ENCODE results near the gene IMPG2.

IMPG2 gene

DNA sequence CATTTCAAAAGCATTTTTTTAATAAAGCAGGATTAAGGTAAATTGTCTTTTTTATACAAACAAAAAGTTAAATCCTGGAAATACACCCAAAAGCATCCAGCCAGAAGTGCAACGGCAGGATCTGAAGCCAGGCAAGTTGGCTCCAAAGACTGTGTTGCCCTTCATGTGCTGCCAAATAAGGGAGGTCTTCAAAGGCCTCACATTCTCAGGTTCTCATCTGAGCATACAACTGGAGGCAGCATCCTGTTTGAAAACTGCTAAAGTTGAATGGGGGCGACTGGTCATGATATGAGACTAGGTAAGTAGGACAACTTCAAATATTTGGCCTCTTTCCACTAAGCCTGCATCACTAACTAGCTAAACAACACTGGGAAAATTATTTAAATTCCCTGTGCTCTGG is 52.2 kb downstream of the IMPG2 start:
- Histone ChIP-seq H3K4me3 (ENCODE audit: low read depth, low read length) (no peak overlapping the region), H3K36me3 (ENCODE audit: control insufficient read depth in 2 of 2, insufficient read depth in 1 of 2, low read length in 2 of 2) (no peaks in the 10 kb centered on the region), H3K27ac (ENCODE audit: extremely low read depth, low read depth, low read length) (no peak overlapping the region), H3K4me1 (ENCODE audit: control insufficient read depth, insufficient read depth, low read length) (no peaks in the 10 kb centered on the region), H3K9me3 (ENCODE audit: control insufficient read depth, insufficient read depth, low read depth, low read length) (no peaks in the 10 kb centered on the region)
- CTCF ChIA-PET = no interaction called here
- POLR2A ChIA-PET = no interaction called here
- TF ChIP-seq KLF9 (tag by site-specific recombination; IDR thresholded peaks at IDR 0.05; ENCODE audit: low read depth) = no peak
- no peak for TF ChIP-seq ZNF626 (tag by site-specific recombination; IDR thresholded peaks at IDR 0.05)
- TF ChIP-seq, protein P1, sequence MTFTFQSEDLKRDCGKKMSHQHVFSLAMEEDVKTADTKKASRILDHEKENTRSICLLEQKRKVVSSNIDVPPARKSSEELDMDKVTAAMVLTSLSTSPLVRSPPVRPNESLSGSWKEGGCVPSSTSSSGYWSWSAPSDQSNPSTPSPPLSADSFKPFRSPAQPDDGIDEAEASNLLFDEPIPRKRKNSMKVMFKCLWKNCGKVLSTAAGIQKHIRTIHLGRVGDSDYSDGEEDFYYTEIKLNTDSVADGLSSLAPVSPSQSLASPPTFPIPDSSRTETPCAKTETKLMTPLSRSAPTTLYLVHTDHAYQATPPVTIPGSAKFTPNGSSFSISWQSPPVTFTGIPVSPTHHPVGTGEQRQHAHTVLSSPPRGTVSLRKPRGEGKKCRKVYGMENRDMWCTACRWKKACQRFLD (tag by site-specific recombination; IDR thresholded peaks at IDR 0.05) = no peak
- TF ChIP-seq ZNF623 (tag by site-specific recombination; IDR thresholded peaks at IDR 0.05) = no peak
- no peak for TF ChIP-seq ZNF510 (tag by site-specific recombination; IDR thresholded peaks at IDR 0.05; ENCODE audit: insufficient replicate concordance)
- TF ChIP-seq ZNF274 (IDR thresholded peaks at IDR 0.05; ENCODE audit: low read length) = no peak
- no peak for TF ChIP-seq ZNF274 (tag by site-specific recombination; IDR thresholded peaks at IDR 0.05; ENCODE audit: borderline replicate concordance)
- TF ChIP-seq ZNF501 (tag by site-specific recombination; IDR thresholded peaks at IDR 0.05) = no peak
- TF ChIP-seq ZNF621 (tag by site-specific recombination; IDR thresholded peaks at IDR 0.05) = no peak
- TF ChIP-seq ZNF530 (tag by site-specific recombination; IDR thresholded peaks at IDR 0.05; ENCODE audit: low read depth) = no peak
- no peak for TF ChIP-seq ZNF292 (tag by site-specific recombination; IDR thresholded peaks at IDR 0.05; ENCODE audit: borderline replicate concordance, low read depth)
- TF ChIP-seq, protein P2, sequence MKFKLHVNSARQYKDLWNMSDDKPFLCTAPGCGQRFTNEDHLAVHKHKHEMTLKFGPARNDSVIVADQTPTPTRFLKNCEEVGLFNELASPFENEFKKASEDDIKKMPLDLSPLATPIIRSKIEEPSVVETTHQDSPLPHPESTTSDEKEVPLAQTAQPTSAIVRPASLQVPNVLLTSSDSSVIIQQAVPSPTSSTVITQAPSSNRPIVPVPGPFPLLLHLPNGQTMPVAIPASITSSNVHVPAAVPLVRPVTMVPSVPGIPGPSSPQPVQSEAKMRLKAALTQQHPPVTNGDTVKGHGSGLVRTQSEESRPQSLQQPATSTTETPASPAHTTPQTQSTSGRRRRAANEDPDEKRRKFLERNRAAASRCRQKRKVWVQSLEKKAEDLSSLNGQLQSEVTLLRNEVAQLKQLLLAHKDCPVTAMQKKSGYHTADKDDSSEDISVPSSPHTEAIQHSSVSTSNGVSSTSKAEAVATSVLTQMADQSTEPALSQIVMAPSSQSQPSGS (tag by site-specific recombination; IDR thresholded peaks at IDR 0.05; ENCODE audit: low read depth) = no peak
- TF ChIP-seq, protein P3, sequence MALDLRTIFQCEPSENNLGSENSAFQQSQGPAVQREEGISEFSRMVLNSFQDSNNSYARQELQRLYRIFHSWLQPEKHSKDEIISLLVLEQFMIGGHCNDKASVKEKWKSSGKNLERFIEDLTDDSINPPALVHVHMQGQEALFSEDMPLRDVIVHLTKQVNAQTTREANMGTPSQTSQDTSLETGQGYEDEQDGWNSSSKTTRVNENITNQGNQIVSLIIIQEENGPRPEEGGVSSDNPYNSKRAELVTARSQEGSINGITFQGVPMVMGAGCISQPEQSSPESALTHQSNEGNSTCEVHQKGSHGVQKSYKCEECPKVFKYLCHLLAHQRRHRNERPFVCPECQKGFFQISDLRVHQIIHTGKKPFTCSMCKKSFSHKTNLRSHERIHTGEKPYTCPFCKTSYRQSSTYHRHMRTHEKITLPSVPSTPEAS (tag by site-specific recombination; IDR thresholded peaks at IDR 0.05) = no peak
- no peak for TF ChIP-seq ZNF777 (tag by site-specific recombination; IDR thresholded peaks at IDR 0.05; ENCODE audit: borderline replicate concordance)
- TF ChIP-seq REPIN1 (tag by site-specific recombination; IDR thresholded peaks at IDR 0.05; ENCODE audit: low read depth) = no peak
- no peak for TF ChIP-seq ZNF433 (tag by site-specific recombination; IDR thresholded peaks at IDR 0.05; ENCODE audit: low read depth)
- TF ChIP-seq ZNF121 (tag by site-specific recombination; IDR thresholded peaks at IDR 0.05) = no peak
- no peak for TF ChIP-seq ZFP37 (tag by site-specific recombination; IDR thresholded peaks at IDR 0.05)
- no peak for TF ChIP-seq ZNF701 (tag by site-specific recombination; IDR thresholded peaks at IDR 0.05)
- TF ChIP-seq ZNF624 (tag by site-specific recombination; IDR thresholded peaks at IDR 0.05) = no peak

DNA sequence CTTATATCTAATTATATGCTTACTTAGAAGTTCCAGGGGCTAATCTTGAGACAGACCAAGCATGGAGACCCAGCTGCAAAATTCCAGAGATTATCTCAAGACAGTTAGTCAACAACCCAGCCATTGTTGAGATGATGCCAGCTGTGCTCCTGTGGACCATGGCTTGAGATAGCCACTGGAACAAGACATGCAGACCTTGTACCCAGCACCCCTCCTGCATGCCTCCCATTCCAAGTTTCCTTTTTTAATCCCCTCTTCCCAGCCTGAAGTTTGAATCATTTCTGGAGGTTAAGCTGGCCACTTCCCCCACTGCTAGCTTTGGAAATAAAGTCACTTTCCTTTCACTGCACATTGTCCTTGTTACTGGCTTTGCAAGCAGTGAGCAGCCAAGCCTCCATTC is 53.8 kb downstream of the IMPG2 start:
- no peak overlapping the region for H3K4me3 ChIP-seq (ENCODE audit: low read depth, low read length)
- ChIA-PET CTCF (no interaction called here), POLR2A (no interaction called here)
- TF ChIP-seq ZNF837 (tag by site-specific recombination; IDR thresholded peaks at IDR 0.05) (no peak), ZNF48 (tag by site-specific recombination; IDR thresholded peaks at IDR 0.05) (no peak), HOXC10 (CRISPR knock-in tag; IDR thresholded peaks at IDR 0.05) (no peak), OVOL3 (tag by site-specific recombination; IDR thresholded peaks at IDR 0.05) (no peak), KLF10 (tag by site-specific recombination; IDR thresholded peaks at IDR 0.05) (no peak), ZNF274 (IDR thresholded peaks at IDR 0.05; ENCODE audit: low read length) (no peak), ZNF274 (tag by site-specific recombination; IDR thresholded peaks at IDR 0.05; ENCODE audit: borderline replicate concordance) (no peak), ZBTB1 (tag by site-specific recombination; IDR thresholded peaks at IDR 0.05) (no peak), ZNF354C (tag by site-specific recombination; IDR thresholded peaks at IDR 0.05; ENCODE audit: borderline replicate concordance, low read depth) (no peak), ZNF76 (tag by site-specific recombination; IDR thresholded peaks at IDR 0.05; ENCODE audit: borderline replicate concordance, low read depth) (no peak), ZNF184 (tag by site-specific recombination; IDR thresholded peaks at IDR 0.05) (no peak), ZNF677 (tag by site-specific recombination; IDR thresholded peaks at IDR 0.05) (no peak)
- TF ChIP-seq, protein P4, sequence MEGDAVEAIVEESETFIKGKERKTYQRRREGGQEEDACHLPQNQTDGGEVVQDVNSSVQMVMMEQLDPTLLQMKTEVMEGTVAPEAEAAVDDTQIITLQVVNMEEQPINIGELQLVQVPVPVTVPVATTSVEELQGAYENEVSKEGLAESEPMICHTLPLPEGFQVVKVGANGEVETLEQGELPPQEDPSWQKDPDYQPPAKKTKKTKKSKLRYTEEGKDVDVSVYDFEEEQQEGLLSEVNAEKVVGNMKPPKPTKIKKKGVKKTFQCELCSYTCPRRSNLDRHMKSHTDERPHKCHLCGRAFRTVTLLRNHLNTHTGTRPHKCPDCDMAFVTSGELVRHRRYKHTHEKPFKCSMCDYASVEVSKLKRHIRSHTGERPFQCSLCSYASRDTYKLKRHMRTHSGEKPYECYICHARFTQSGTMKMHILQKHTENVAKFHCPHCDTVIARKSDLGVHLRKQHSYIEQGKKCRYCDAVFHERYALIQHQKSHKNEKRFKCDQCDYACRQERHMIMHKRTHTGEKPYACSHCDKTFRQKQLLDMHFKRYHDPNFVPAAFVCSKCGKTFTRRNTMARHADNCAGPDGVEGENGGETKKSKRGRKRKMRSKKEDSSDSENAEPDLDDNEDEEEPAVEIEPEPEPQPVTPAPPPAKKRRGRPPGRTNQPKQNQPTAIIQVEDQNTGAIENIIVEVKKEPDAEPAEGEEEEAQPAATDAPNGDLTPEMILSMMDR (tag by site-specific recombination; IDR thresholded peaks at IDR 0.05) = no peak
- TF ChIP-seq, protein P5, sequence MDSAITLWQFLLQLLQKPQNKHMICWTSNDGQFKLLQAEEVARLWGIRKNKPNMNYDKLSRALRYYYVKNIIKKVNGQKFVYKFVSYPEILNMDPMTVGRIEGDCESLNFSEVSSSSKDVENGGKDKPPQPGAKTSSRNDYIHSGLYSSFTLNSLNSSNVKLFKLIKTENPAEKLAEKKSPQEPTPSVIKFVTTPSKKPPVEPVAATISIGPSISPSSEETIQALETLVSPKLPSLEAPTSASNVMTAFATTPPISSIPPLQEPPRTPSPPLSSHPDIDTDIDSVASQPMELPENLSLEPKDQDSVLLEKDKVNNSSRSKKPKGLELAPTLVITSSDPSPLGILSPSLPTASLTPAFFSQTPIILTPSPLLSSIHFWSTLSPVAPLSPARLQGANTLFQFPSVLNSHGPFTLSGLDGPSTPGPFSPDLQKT (IDR thresholded peaks at IDR 0.05; ENCODE audit: borderline replicate concordance, low read depth, low read length) = no peak
- no peaks in the 10 kb centered on the region for H3K36me3 ChIP-seq (ENCODE audit: control insufficient read depth in 2 of 2, insufficient read depth in 1 of 2, low read length in 2 of 2)
- H3K27ac ChIP-seq (ENCODE audit: extremely low read depth, low read depth, low read length) = no peak overlapping the region
- H3K4me1 ChIP-seq (ENCODE audit: control insufficient read depth, insufficient read depth, low read length) = no peaks in the 10 kb centered on the region
- no peaks in the 10 kb centered on the region for H3K9me3 ChIP-seq (ENCODE audit: control insufficient read depth, insufficient read depth, low read depth, low read length)

All from HEK293 (cell line).